ENCODE measurements around the gene COL7A1. TPM values are rescaled to one million over a fixed set of nuclear protein-coding genes. Genes with fewer than 3 reads are reported as not detected.

COL7A1 gene
- polyA plus RNA-seq (ENCODE audit: insufficient read length in 12 of 12), result 100 to 1,000 TPM in 1 of 12 donors, 10 to 100 TPM in 4, 1 to 10 TPM in 6, not detected in 1; 4.3 to 163 (median 7.9) TPM
- long read RNA-seq, donor 1, partial matches to known transcripts, result 6 of 9 reads
- long read RNA-seq, donor 1, other reads (novel, unspliced or antisense), result 0 of 9 reads
- long read RNA-seq, donor 2, result 0 reads
- long read RNA-seq, donor 3, result 0 reads
- long read RNA-seq, donor 4, partial matches to known transcripts, result 0 of 1 reads
- long read RNA-seq, donor 4, other reads (novel, unspliced or antisense), result 0 of 1 reads
- long read RNA-seq, donor 5, partial matches to known transcripts, result 0 of 1 reads
- long read RNA-seq, donor 5, other reads (novel, unspliced or antisense), result 0 of 1 reads
- long read RNA-seq, donor 6, result 0 reads
- long read RNA-seq, donor 7, result 0 reads
- long read RNA-seq, donor 8, result 0 reads
- long read RNA-seq, donor 9, partial matches to known transcripts, result 0 of 1 reads
- long read RNA-seq, donor 9, other reads (novel, unspliced or antisense), result 0 of 1 reads
- long read RNA-seq, donor 10, result 0 reads
- long read RNA-seq, donor 11, result 0 reads

DNA sequence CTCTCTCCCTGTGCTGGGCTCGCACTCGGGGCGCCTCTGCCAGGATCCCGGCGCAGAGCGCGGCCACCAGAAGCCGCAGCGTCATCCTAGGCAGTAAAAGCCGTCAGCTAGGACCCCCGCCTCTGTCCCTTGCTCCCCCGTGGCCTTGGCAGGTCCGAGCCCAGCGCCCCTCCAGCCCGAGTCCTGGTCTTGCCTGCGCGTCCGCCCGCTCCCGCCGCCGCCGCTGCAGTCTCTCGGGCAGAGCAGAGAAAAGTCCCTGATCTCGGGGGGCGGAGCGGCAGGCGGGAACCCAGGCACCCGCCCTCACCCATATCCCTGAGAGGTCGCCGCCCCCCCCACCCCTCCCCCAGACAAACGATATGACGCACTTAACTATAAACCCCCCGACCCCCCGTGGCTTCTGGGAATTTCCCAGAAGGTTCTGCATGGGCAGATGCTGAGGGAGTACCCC is at the start of gene COL7A1:
TSS of gene COL7A1 (minus strand) at position 255 of the 451 bp plus-strand sequence. CDS start at position 85, 170 bp downstream.
- DNase-seq, result no peak

- DNase-seq, result no peak
These were observed 47.5 kb upstream of the COL7A1 start for GRCh38 chr3:48642605-48643004.

DNA sequence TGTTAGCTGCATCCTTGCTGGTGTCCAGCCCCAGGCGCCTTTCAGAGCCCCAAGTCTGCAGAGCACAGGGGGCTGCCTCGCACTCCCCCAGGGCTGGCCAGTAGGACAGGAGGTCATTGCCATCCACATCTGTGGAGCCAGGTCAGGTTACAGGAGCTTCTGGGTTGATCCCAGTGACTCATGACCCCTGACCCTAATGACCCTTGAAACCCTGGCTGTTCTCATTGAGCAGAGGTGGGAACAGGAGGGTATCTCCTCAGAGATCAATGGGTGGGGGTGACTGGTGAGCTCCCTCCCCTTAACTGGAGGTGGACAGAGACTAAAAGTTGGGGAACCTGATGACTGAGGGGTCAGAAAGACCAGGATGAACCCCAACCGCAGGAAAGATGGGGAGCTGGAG is 46.3 kb upstream of the COL7A1 start:
- no peak for DNase-seq

DNA sequence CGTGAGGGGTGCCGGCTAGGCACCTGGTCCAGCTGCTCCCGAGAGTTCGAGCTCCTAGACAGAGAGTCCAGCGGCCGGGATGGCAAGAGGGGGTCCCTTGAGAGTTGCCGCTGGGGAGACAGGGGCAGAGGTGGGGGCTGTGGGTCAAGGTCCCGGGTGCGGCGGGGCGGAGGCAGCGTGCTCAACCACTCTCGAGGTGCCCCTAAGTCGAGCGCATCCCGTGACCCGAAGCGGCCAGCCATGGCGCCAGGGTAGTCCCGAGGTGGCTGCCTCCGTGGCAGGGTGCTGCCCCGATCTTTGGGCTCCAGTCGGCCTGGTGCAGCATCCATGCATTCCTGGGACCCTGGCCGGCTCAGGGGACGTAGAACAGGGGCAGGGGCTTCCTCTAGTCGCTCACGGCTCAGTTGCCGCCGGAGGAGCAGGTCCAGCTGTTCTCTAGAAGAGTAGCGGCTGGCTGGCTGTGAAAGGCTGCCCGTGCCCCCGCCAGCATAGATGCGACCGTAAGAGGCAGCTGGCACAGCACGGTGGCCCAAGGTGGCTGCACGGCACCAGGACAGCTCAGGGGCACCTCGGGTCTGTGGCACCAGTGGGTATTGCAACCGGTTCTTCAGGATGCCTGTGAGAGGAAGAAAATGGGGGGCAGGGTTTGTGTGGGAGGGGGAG is 44.9 kb upstream of the COL7A1 start:
- no peak for DNase-seq

- DNase-seq, result no peak
These were observed 42.2 kb upstream of the COL7A1 start for GRCh38 chr3:48637305-48637704.

GRCh38 chr3:48636149-48636655 is 41.1 kb upstream of the COL7A1 start:
- DNase-seq, result peak; percentile 14

GRCh38 chr3:48635222-48636021 is 40.3 kb upstream of the COL7A1 start, which contains the start of gene SLC26A6:
TSS of gene SLC26A6 (minus strand) at chr3:48635461. CDS start at chr3:48635393, 68 bp downstream.
- DNase-seq, result peak; percentile 97

GRCh38 chr3:48634661-48635221 is 39.6 kb upstream of the COL7A1 start:
- DNase-seq, result peak; percentile 16

- DNase-seq, result no peak
These were observed 38.6 kb upstream of the COL7A1 start for GRCh38 chr3:48633743-48634142.

DNA sequence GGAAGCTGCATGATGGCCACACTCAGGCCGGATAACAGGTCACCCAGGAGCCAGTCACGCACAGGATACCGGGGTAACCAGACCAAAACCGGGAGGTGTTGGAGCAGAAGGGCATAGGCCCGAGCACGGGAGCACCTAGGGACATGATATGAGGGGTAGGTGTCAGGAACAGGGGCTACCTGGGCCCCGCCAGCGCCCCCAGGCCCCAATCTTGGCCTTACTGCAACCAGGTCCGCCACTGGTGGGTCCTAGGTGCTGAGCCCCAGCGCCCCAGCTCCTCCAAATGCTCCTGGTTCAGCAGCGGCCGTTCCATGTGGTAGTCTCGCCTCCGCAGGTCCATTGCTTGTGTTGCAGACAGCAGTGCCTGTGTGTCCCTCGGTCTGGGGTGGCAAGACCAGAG is 38.1 kb upstream of the COL7A1 start:
- DNase-seq, result no peak

DNA sequence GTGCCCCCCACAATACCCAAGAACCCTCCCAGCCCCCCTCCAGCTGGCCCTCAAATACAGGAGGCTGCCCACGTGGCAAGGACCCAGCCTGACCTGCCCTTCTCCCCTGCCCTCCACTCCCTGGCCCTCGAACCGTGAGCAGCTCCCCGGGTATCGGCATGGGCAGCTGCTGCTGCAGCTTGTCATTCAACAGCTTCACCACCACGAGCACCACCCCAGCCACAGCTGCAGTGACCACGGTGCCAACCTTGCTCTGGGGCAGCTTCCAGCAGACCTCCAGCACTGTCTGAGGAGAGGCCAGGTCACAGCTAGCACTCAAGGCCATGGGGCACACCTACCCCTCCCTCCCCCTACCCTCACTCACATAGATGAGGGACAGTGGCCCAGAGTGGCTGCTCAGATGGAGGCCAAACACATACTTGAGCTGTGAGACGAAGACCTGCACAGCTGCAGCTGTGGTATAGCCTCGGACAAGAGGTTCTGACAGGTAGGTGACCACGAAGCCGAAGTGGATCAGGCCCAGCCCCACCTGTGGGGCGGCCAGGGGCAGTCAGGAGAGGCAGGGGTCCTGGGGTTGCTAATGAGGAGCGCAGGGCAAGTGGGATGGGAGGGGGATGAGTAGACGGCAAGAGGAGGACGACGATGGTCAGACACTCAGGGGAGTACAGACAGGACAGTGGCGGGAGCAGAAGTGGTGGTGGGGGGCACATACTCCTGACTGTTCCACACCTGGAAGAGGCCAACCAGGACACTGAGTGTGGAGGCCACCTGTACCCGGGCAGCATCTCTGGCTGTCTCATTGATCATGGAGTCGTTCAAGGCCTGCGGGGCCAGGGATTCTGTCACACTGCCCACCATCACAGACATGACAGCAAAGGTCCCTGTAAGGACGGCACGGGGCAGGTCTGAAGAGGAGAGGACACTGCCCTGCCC is 36.7 kb upstream of the COL7A1 start:
- DNase-seq, result no peak

DNA sequence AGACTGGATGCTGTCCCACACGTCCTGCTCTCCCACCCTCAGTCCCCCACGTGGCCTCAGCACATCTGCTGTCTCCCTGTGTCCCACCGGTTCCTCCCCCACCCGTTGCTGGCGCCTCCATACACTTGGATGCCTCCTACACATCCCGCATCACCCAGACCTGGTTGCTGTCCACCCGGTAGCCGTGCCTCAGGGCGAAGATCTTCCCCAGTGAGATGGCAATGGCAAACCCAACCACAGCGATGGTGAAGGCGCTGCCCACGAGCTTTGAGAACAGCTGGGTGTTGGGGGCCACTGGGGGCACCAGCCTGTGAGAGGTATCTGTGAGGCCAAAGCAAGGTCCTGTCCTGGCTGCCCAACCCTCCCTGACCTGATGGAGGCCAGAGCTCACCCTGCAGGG is 35.7 kb upstream of the COL7A1 start:
- DNase-seq, result no peak

DNA sequence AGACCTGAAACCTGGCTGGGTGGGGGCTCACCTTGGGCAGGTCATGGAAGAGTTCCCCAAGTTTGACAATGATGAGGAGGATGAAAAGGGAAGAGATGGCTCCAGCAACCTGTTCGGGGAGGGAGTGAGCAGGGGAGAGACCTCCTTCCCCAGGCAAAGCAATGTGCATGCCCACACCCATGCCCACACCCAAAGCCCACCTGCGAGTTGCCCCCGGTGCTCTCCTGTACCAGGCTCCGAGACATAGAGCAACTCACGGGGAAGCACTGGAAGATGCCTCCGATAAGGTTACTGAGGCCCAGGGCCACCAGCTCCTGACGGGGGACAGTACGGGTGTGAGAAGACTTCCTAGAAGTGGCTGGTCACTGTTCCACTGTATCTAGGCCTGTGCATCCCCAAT is 35.3 kb upstream of the COL7A1 start:
- DNase-seq, result no peak

- DNase-seq, result no peak
These were observed 34.8 kb upstream of the COL7A1 start for GRCh38 chr3:48629894-48630293.

- no peak for DNase-seq
These were observed 33.3 kb upstream of the COL7A1 start for GRCh38 chr3:48628277-48629017.

GRCh38 chr3:48625600-48625999 is 30.5 kb upstream of the COL7A1 start:
- no peak for DNase-seq

- no peak for DNase-seq
These were observed 29.6 kb upstream of the COL7A1 start for GRCh38 chr3:48624767-48625166.

DNA sequence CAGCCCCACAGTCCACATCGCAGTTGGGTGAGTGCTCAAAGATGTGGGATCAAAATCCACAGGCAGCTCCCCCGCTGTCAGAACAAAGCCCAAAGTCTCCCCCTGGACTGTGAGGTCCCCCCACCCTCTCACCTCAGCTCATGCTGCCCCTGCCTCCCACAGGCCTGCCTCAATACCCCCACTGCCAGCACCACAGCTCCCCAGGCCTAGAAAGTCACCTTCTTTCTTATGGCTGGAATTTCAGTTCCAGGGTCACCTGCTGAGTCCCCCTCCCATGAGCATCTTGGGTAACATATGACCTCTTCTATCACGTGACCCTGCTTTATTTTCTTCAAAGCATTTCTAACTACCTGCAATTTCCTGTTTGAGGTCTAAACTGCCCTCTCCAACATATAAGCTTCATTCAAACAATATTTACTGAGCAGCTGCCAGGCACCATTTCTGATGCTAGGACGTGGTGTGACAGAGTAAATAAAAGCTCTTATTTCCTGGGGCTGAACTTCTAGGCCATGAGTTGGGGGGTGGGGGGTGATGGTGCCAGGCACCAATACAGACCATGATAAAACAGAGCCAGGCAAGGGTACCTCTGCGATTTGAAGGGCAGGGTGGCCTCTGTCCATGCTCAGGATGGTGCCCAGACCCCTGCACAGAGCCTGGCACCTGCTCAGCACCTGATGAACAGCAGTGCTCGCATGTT is 28.9 kb upstream of the COL7A1 start:
- no peak for DNase-seq

DNA sequence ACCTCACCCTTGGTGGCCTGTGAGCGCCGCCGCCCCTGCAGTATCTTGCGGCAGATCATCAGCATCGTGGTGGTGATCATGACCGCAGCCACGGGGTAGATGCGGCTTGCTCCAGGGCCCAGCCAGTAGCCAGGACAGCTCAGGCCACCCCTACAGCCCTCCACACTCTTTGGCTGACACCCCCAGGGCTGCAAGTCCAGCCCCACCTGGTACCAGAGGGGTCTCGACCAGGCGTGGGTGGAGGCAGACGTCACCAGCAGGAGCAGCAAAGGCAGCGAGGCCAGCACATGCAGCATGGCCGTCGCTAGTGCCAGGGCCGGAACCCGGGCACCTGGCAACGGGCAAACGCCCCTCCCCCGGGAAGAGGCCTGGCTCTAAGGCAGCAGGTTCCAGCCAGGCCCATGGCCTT is 26.3 kb upstream of the COL7A1 start, which contains the start of gene TMEM89:
TSS of gene TMEM89 (minus strand) at position 309 of the 409 bp plus-strand sequence. CDS start at position 296, 13 bp downstream.
- DNase-seq, result no peak
